ENCODE measurements around the gene TNFSF10. TPM values are rescaled to one million over a fixed set of nuclear protein-coding genes. Genes with fewer than 3 reads are reported as not detected.

TNFSF10 gene
- polyA plus RNA-seq, 1 donor from 2014 or later, result not detected

- H3K36me3 ChIP-seq (ENCODE audit: insufficient read depth, low read length), result no peaks in the 10 kb centered on the region
- no peaks in the 10 kb centered on the region for H3K9me3 ChIP-seq (ENCODE audit: low read length)
- no peaks in the 10 kb centered on the region for H3K9me2 ChIP-seq (ENCODE audit: insufficient read depth, low read length)
- no peak overlapping the region for H2AFZ ChIP-seq (ENCODE audit: low read depth, low read length)
- H3K79me2 ChIP-seq (replicated peaks; ENCODE audit: insufficient read depth, low read length), result no peaks in the 10 kb centered on the region
- no peaks in the 10 kb centered on the region for H3F3A ChIP-seq (ENCODE audit: insufficient read depth, low read length, poor library complexity, severe bottlenecking)
- no peaks in the 10 kb centered on the region for H4K20me1 ChIP-seq (ENCODE audit: insufficient read depth)
- H3K4me2 ChIP-seq (ENCODE audit: low read length), result no peak overlapping the region
- no peaks in the 10 kb centered on the region for H3K27me3 ChIP-seq (ENCODE audit: insufficient read depth, low read depth, low read length)
- H3K9ac ChIP-seq (ENCODE audit: low read length), result no peak overlapping the region
- no peak overlapping the region for H3K4me3 ChIP-seq (ENCODE audit: low read length)
- TF ChIP-seq SMC3 (conservative IDR thresholded peaks at IDR 0.05; ENCODE audit: poor library complexity), result no peak
- TF ChIP-seq CTCF (IDR thresholded peaks at IDR 0.05; ENCODE audit: poor library complexity, severe bottlenecking), result no peak
- TF ChIP-seq EZH2 (IDR thresholded peaks at IDR 0.05; ENCODE audit: borderline replicate concordance, insufficient read depth, low read length, poor library complexity, severe bottlenecking), result no peak
- TF ChIP-seq TAF1 (IDR thresholded peaks at IDR 0.05; ENCODE audit: low read depth), result no peak
- TF ChIP-seq EP300 (conservative IDR thresholded peaks at IDR 0.05; ENCODE audit: poor library complexity, severe bottlenecking), result no peak
- no peak overlapping the region for H3K27ac ChIP-seq (ENCODE audit: low read length)
These were observed 4.1 kb upstream of the TNFSF10 start for GRCh38 chr3:172527306-172527705.

- Histone ChIP-seq H3K27ac (ENCODE audit: low read length) (no peak overlapping the region), H3K36me3 (ENCODE audit: insufficient read depth, low read length) (no peaks in the 10 kb centered on the region), H3F3A (ENCODE audit: insufficient read depth, low read length, poor library complexity, severe bottlenecking) (no peaks in the 10 kb centered on the region), H3K4me3 (ENCODE audit: low read length) (no peak overlapping the region), H3K9ac (ENCODE audit: low read length) (no peak overlapping the region), H4K20me1 (ENCODE audit: insufficient read depth) (no peaks in the 10 kb centered on the region), H3K9me2 (ENCODE audit: insufficient read depth, low read length) (no peaks in the 10 kb centered on the region), H3K27me3 (ENCODE audit: insufficient read depth, low read depth, low read length) (no peaks in the 10 kb centered on the region), H2AFZ (ENCODE audit: low read depth, low read length) (no peak overlapping the region), H3K79me2 (replicated peaks; ENCODE audit: insufficient read depth, low read length) (no peaks in the 10 kb centered on the region), H3K9me3 (ENCODE audit: low read length) (no peaks in the 10 kb centered on the region), H3K4me2 (ENCODE audit: low read length) (no peak overlapping the region)
- TF ChIP-seq TAF1 (IDR thresholded peaks at IDR 0.05; ENCODE audit: low read depth) (no peak), CTCF (IDR thresholded peaks at IDR 0.05; ENCODE audit: poor library complexity, severe bottlenecking) (no peak), MXI1 (conservative IDR thresholded peaks at IDR 0.05; ENCODE audit: poor library complexity, severe bottlenecking) (no peak), POLR2AphosphoS5 (IDR thresholded peaks at IDR 0.05) (no peak), SMC3 (conservative IDR thresholded peaks at IDR 0.05; ENCODE audit: poor library complexity) (no peak), EP300 (conservative IDR thresholded peaks at IDR 0.05; ENCODE audit: poor library complexity, severe bottlenecking) (no peak), EZH2 (IDR thresholded peaks at IDR 0.05; ENCODE audit: borderline replicate concordance, insufficient read depth, low read length, poor library complexity, severe bottlenecking) (no peak), RAD21 (conservative IDR thresholded peaks at IDR 0.05) (no peak)
- TF ChIP-seq, protein P1, sequence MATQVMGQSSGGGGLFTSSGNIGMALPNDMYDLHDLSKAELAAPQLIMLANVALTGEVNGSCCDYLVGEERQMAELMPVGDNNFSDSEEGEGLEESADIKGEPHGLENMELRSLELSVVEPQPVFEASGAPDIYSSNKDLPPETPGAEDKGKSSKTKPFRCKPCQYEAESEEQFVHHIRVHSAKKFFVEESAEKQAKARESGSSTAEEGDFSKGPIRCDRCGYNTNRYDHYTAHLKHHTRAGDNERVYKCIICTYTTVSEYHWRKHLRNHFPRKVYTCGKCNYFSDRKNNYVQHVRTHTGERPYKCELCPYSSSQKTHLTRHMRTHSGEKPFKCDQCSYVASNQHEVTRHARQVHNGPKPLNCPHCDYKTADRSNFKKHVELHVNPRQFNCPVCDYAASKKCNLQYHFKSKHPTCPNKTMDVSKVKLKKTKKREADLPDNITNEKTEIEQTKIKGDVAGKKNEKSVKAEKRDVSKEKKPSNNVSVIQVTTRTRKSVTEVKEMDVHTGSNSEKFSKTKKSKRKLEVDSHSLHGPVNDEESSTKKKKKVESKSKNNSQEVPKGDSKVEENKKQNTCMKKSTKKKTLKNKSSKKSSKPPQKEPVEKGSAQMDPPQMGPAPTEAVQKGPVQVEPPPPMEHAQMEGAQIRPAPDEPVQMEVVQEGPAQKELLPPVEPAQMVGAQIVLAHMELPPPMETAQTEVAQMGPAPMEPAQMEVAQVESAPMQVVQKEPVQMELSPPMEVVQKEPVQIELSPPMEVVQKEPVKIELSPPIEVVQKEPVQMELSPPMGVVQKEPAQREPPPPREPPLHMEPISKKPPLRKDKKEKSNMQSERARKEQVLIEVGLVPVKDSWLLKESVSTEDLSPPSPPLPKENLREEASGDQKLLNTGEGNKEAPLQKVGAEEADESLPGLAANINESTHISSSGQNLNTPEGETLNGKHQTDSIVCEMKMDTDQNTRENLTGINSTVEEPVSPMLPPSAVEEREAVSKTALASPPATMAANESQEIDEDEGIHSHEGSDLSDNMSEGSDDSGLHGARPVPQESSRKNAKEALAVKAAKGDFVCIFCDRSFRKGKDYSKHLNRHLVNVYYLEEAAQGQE (IDR thresholded peaks at IDR 0.05; ENCODE audit: borderline replicate concordance), result no peak
These were observed 1.9 kb upstream of the TNFSF10 start for GRCh38 chr3:172525116-172525613.

Measured in neural cell (in vitro differentiated cells).